Ecto neural progenitor cell (in vitro differentiated cells): ENCODE results near the gene MBD3L2.
"Not testable (repeated sequence)": the region's sequence is repeated elsewhere in the genome, so short reads cannot be mapped to it uniquely, and the experiment has no call there.

Experiments used
- DNase-seq: peaks from one replicate; pipeline ENCODE4 v3.0.0-alpha.2; 2018; ENCODE audit warnings: low spot score

MBD3L2 gene

DNA sequence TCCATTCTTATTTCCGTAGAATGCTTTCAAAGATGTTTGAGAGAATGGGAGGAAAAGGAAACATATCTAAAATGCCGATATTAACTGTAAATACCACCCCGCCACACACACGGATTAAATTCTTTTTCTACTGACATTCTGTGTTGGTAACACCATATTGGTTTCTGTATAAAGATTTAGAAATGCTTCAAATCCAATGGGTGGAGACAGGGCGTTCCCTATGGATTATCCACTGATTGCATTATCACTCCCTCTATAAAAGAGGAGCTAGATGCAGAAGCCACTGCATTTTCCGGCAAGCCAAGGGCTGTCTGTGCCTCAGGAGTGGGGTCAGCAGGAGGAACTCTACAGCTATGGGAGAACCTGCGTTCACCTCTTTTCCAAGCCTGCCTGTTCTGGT, at the start of gene MBD3L2:
Gene MBD3L2, plus strand, starts transcription at position 301 of the 400 bp plus-strand sequence. Its CDS starts 53 bp downstream, at position 354.
- not testable (repeated sequence) for DNase-seq

DNA sequence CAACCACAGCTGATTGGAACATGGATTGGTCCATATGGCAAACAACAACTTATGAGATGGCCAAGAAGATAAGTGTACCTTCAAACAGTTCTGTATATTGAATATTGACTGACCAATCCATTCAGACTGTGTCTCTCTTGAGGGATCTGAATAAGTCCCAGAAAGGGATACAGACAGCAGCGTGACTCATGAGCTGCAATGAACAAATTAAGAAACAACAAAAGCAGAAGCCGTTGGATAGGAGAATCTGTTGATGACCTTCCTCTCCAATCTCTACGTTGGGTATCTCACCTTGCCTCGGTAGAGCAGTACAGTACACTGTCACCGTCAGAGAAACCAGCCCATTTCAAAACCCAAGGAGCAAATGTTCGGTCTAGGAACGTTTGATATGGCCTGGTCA, 49.2 kb upstream of the MBD3L2 start:
- no peak for DNase-seq

DNA sequence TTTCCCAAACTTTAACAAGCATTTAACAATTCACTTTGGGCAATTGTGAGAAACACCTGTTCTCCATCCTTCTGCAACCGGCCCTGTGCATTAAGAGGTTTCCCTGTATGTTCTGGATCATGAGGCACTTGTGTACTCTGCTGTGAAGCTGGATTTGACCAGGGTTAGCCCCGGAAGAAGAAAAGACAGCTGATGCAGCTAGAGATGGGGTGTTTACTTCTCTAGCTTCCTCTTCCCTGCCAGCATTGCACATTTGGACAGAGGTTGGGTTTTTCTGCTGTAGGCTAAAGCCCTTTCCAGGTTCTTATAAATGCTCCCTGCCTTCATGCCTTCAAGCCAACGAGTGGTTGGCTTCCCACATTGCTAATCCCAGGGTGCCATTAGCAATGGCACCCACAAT, 48.8 kb upstream of the MBD3L2 start:
- no peak for DNase-seq

GRCh38 chr19:7000816-7001215, 48.3 kb upstream of the MBD3L2 start:
- no peak for DNase-seq

GRCh38 chr19:7004313-7004931, 44.7 kb upstream of the MBD3L2 start:
- no peak for DNase-seq

- no peak for DNase-seq
Observed at GRCh38 chr19:7006135-7006704, 42.9 kb upstream of the MBD3L2 start.

DNA sequence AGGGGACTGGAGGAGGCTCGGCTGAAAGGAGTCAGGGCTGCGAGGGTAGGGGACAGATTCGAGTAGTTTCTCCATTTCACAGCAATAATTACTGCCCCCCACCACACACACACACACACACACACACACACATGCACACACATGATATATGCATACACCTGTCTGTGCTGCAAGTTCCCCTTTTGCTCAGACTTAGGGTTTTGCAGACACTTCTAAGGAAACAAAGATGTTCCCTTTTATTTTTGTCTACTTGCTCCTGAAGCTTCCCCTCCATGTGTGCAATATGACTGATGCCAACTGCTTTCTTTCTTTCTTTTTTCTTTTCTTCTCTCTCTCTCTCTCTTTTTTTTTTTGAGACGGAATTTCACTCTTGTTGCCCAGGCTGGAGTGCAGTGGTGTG, 41.3 kb upstream of the MBD3L2 start:
- DNase-seq = no peak

DNA sequence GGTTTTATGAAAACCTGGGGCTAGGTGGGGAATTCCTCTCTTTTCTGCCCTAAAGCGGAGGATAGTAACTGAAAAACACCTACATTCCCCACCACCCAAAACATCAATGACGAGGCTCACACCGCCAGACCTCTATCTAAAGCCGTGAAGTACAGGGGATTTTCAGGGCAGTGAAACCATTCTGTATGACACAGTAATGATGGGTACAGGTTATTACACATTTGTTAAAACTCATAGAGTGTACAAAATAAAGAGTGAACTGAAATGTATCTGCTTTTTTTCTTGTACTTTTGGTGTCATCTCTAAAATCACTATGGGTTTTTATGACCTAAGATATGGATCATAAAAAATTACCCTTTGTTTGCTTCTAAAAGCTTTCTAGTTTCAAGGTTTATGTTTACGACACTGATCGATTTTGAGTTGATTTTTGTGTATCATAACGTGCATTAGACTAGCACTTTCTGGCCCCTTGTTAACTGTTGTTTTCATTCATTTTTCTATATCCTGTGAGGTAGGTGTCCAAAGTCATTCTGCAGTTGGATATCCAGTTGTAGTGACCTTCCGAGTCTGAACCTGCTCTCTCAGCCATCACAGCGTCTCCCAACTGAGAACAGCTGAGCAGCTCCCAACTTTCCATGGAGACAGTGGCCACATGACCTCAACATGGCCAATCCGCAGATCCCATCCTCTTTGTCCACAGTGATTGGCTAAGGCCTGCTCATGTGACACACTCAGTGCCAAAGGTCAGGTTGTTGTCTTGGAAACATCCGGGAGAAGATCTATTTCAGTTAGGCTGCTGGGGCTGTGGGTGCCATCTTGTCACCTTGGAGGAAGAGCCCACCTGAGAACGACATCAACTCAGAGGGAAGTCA, 38.2 kb upstream of the MBD3L2 start:
- no peak for DNase-seq

- no peak for DNase-seq
Observed at GRCh38 chr19:7013678-7014077, 35.4 kb upstream of the MBD3L2 start.

DNA sequence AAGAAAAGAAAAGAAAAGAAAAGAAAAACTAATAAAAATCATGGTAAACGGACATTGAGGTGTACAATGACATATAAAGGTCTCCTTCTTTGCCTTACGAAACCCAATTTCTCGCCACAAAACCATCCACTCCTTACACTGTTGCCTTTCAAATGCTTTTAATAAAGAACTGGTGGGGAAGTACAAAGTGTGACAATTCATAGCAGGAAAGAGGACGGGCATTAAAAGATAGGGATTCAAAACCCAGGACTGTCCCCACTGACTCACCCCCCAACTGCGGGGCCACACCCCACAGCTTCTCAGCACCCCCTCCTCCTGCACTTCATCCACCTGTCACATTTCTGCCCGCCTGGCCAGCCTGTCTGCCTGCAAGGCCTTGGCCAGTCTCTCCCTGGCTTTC, 30.3 kb upstream of the MBD3L2 start:
- DNase-seq = no peak

GRCh38 chr19:7021331-7021730, 27.8 kb upstream of the MBD3L2 start, which contains the start of gene MBD3L2B:
MBD3L2B (minus strand) TSS chr19:7021431; CDS start chr19:7021397, 34 bp downstream.
- not testable (repeated sequence) for DNase-seq

GRCh38 chr19:7028790-7029189, 20.3 kb upstream of the MBD3L2 start:
- DNase-seq = not testable (repeated sequence)

DNA sequence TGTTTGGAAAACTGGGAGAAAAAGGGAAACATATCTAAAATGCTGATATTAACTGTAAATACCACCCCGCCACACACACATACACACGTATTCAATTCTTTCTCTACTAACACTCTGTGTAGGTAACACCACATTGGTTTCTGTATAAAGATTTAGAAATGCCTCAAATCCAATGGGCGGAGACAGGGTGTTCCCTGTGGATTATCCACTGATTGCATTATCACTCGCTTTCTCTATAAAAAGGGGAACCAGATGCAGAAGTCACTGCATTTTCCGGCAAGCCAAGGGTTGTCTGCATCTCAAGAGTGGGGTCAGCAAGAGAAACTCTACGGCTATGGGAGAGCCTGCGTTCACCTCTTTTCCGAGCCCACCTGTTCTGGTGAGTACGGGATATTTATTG, 18.8 kb upstream of the MBD3L2 start, which contains the start of gene MBD3L5:
Gene MBD3L5, plus strand, starts transcription at position 301 of the 400 bp plus-strand sequence. Its CDS starts 34 bp downstream, at position 335.
- not testable (repeated sequence) for DNase-seq

- DNase-seq = not testable (repeated sequence)
Observed at GRCh38 chr19:7040079-7040478, 9.0 kb upstream of the MBD3L2 start, which contains the start of gene MBD3L4. MBD3L4 (minus strand) TSS chr19:7040179; CDS start chr19:7040144, 35 bp downstream.

GRCh38 chr19:7041563-7041962, 7.6 kb upstream of the MBD3L2 start:
- not testable (repeated sequence) for DNase-seq

DNA sequence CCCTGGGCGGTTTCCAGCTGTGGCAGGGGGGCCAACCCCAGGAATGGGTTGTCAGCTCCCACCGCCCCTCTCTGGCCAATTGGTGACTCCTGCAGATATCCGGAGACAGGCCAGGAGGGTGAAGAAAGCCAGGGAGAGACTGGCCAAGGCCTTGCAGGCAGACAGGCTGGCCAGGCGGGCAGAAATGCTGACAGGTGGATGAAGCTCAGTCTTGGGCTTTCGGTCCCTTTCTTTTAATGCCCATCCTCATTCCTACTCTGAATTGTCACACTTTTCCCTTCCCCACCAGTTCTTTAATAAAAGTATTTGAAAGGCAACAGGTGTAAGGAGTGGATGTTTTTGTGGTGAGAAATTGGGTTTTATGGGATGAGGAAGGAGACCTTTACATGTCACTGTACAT, 2.3 kb downstream of the MBD3L2 start:
- not testable (repeated sequence) for DNase-seq

DNA sequence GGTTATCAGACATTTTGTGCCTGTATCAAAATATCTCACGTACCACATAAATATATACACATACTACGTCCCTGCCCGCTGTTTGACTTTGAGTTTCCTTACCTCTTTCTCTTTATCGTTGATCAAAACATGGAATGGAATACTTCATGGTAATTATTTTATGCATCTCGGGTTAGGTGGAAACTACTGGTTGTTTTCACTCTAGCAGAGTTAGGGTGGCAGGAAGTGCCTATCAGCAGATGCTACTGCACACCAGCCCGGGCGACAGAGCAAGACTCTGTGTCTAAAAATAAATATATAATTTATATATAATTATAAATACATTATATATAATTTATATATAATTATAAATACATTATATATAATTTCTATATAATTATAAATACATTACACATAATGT, 3.8 kb downstream of the MBD3L2 start:
- not testable (repeated sequence) for DNase-seq

GRCh38 chr19:7054635-7055368, 5.7 kb downstream of the MBD3L2 start:
- DNase-seq = not testable (repeated sequence)

GRCh38 chr19:7055679-7056078, 6.6 kb downstream of the MBD3L2 start:
- DNase-seq = not testable (repeated sequence)

GRCh38 chr19:7056371-7056770, 7.2 kb downstream of the MBD3L2 start:
- not testable (repeated sequence) for DNase-seq

DNA sequence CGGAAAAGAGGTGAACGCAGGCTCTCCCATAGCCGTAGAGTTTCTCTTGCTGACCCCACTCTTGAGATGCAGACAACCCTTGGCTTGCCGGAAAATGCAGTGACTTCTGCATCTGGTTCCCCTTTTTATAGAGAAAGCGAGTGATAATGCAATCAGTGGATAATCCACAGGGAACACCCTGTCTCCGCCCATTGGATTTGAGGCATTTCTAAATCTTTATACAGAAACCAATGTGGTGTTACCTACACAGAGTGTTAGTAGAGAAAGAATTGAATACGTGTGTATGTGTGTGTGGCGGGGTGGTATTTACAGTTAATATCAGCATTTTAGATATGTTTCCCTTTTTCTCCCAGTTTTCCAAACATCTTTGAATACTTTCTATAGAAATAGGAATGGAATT, 9.5 kb downstream of the MBD3L2 start, which contains the start of gene MBD3L3:
Gene MBD3L3, minus strand, starts transcription at position 101 of the 400 bp plus-strand sequence. Its CDS starts 71 bp downstream, at position 30.
- DNase-seq = not testable (repeated sequence)

DNA sequence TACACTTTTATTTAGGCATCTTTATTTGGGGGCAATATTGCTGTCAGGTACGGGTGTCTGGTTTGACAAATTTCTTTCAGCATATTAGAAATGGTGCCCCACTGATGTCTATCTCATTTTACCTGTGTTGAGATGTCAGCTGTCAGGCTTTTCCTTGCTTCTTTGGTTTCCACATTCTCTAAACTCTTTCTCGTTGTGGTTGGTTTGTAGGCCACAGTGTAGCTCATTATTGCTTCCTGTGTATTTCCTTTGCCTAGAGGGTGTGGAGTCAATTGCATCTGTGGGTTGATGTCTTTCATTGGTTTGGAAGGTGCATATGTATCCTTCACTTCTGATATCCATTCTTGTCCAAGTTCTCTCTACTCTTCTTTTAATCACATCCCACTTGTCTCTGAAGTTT, 10.9 kb downstream of the MBD3L2 start:
- DNase-seq = not testable (repeated sequence)
